ENCODE results near the gene HIF1A. TPM values are rescaled to one million over a fixed set of nuclear protein-coding genes. Genes with fewer than 3 reads are reported as not detected.
A peak's percentile ranks its signal among the peaks of the same experiment; 100 is the strongest.
"Not testable (repeated sequence)": the region's sequence is repeated elsewhere in the genome, so short reads cannot be mapped to it uniquely, and the experiment has no call there.

Gene HIF1A
- 100 to 1,000 TPM; 109 to 152 (median 125) TPM for polyA plus RNA-seq (ENCODE audit: low read depth in 6 of 6)

- peaks cover 0 to 8% (median 0%) of the 10 kb centered on the region in 3 donors for H3K27me3 Mint-ChIP-seq
- ATAC-seq (ENCODE audit: low read depth in 2 of 2) (peak; percentile 92), DNase-seq (peak; percentile 95)
- H3K36me3 Mint-ChIP-seq = peaks cover 11% of the 10 kb centered on the region in 2 donors
- H3K4me1 Mint-ChIP-seq = peaks cover 25 to 45% (median 43%) of the 10 kb centered on the region in 3 donors
- peak within 1 kb of the TSS; percentile 92 to 99 (median 98) for H3K27ac Mint-ChIP-seq
- H3K9me3 Mint-ChIP-seq = peaks cover 0 to 11% (median 6%) of the 10 kb centered on the region in 7 donors
- H3K4me3 Mint-ChIP-seq = peak within 1 kb of the TSS; percentile 94 to 100 (median 97)
Measured at GRCh38 chr14:61694830-61695694, at the start of gene HIF1A. TSS of gene HIF1A (plus strand) at chr14:61695513. CDS start at chr14:61695805, 292 bp downstream.

GRCh38 chr14:61646366-61647116, 48.8 kb upstream of the HIF1A start:
- Mint-ChIP-seq H3K27me3 (no peaks in the 10 kb centered on the region), H3K27ac (no peak overlapping the region), H3K9me3 (no peaks in the 10 kb centered on the region), H3K4me1 (peaks cover 30 to 33% (median 30%) of the 10 kb centered on the region in 3 donors), H3K36me3 (no peaks in the 10 kb centered on the region), H3K4me3 (no peak overlapping the region)
- DNase-seq = no peak
- no peak for ATAC-seq (ENCODE audit: low read depth in 2 of 2)

- Mint-ChIP-seq H3K9me3 (no peaks in the 10 kb centered on the region), H3K27ac (no peak overlapping the region), H3K4me3 (no peak overlapping the region)
Measured at GRCh38 chr14:61647704-61648103, 47.6 kb upstream of the HIF1A start.

GRCh38 chr14:61648377-61648776, 46.9 kb upstream of the HIF1A start:
- no peak for DNase-seq
- H3K36me3 Mint-ChIP-seq = no peaks in the 10 kb centered on the region
- H3K27ac Mint-ChIP-seq = peak overlapping the region in 1 of 6 donors; percentile 32
- peaks cover 14 to 23% (median 20%) of the 10 kb centered on the region in 3 donors for H3K4me1 Mint-ChIP-seq
- H3K27me3 Mint-ChIP-seq = no peaks in the 10 kb centered on the region
- no peaks in the 10 kb centered on the region for H3K9me3 Mint-ChIP-seq
- no peak overlapping the region for H3K4me3 Mint-ChIP-seq
- ATAC-seq (ENCODE audit: low read depth in 2 of 2) = no peak

More at GRCh38 chr14:61647704-61648103, 47.6 kb upstream of the HIF1A start:
- ATAC-seq (ENCODE audit: low read depth in 2 of 2) (no peak), DNase-seq (no peak)
- H3K4me1 Mint-ChIP-seq = peaks cover 20 to 27% (median 23%) of the 10 kb centered on the region in 3 donors
- no peaks in the 10 kb centered on the region for H3K27me3 Mint-ChIP-seq
- no peaks in the 10 kb centered on the region for H3K36me3 Mint-ChIP-seq

GRCh38 chr14:61649283-61649682, 46.0 kb upstream of the HIF1A start:
- ATAC-seq (ENCODE audit: low read depth in 2 of 2) (no peak), DNase-seq (no peak)
- Mint-ChIP-seq H3K36me3 (no peaks in the 10 kb centered on the region), H3K4me3 (no peak overlapping the region), H3K27me3 (no peaks in the 10 kb centered on the region), H3K4me1 (peaks cover 6 to 23% (median 18%) of the 10 kb centered on the region in 3 donors), H3K9me3 (no peaks in the 10 kb centered on the region), H3K27ac (no peak overlapping the region)

GRCh38 chr14:61651355-61651754, 44.0 kb upstream of the HIF1A start:
- no peaks in the 10 kb centered on the region for H3K27me3 Mint-ChIP-seq

GRCh38 chr14:61652526-61653262, 42.6 kb upstream of the HIF1A start:
- Mint-ChIP-seq H3K27ac (peak overlapping the region in 2 of 6 donors; percentile 3 to 83), H3K4me1 (peaks cover 0 to 18% (median 11%) of the 10 kb centered on the region in 3 donors), H3K27me3 (no peaks in the 10 kb centered on the region), H3K4me3 (no peak overlapping the region), H3K9me3 (no peaks in the 10 kb centered on the region), H3K36me3 (no peaks in the 10 kb centered on the region)
- DNase-seq (no peak), ATAC-seq (ENCODE audit: low read depth in 2 of 2) (no peak)

More at GRCh38 chr14:61651355-61651754, 44.0 kb upstream of the HIF1A start:
- no peak overlapping the region for H3K27ac Mint-ChIP-seq
- H3K36me3 Mint-ChIP-seq = no peaks in the 10 kb centered on the region
- no peak overlapping the region for H3K4me3 Mint-ChIP-seq
- no peaks in the 10 kb centered on the region for H3K9me3 Mint-ChIP-seq
- H3K4me1 Mint-ChIP-seq = peaks cover 0 to 18% (median 11%) of the 10 kb centered on the region in 3 donors
- no peak for DNase-seq
- no peak for ATAC-seq (ENCODE audit: low read depth in 2 of 2)

GRCh38 chr14:61653507-61653906, 41.8 kb upstream of the HIF1A start:
- Mint-ChIP-seq H3K27me3 (no peaks in the 10 kb centered on the region), H3K4me3 (no peak overlapping the region), H3K4me1 (peaks cover 0 to 18% (median 11%) of the 10 kb centered on the region in 3 donors), H3K27ac (peak overlapping the region in 1 of 6 donors; percentile 83), H3K9me3 (no peaks in the 10 kb centered on the region), H3K36me3 (no peaks in the 10 kb centered on the region)
- no peak for ATAC-seq (ENCODE audit: low read depth in 2 of 2)
- DNase-seq = no peak

GRCh38 chr14:61654026-61654425, 41.3 kb upstream of the HIF1A start:
- peak overlapping the region in 1 of 6 donors; percentile 47 for H3K27ac Mint-ChIP-seq

GRCh38 chr14:61655777-61656176, 39.5 kb upstream of the HIF1A start:
- Mint-ChIP-seq H3K4me3 (no peak overlapping the region), H3K36me3 (no peaks in the 10 kb centered on the region), H3K4me1 (peaks cover 0 to 30% (median 21%) of the 10 kb centered on the region in 3 donors), H3K27me3 (no peaks in the 10 kb centered on the region), H3K27ac (no peak overlapping the region), H3K9me3 (no peaks in the 10 kb centered on the region)
- ATAC-seq (ENCODE audit: low read depth in 2 of 2) = no peak
- no peak for DNase-seq

More at GRCh38 chr14:61654026-61654425, 41.3 kb upstream of the HIF1A start:
- no peaks in the 10 kb centered on the region for H3K9me3 Mint-ChIP-seq
- no peaks in the 10 kb centered on the region for H3K27me3 Mint-ChIP-seq
- DNase-seq (no peak), ATAC-seq (ENCODE audit: low read depth in 2 of 2) (no peak)
- no peaks in the 10 kb centered on the region for H3K36me3 Mint-ChIP-seq
- H3K4me1 Mint-ChIP-seq = peaks cover 0 to 18% (median 11%) of the 10 kb centered on the region in 3 donors
- H3K4me3 Mint-ChIP-seq = no peak overlapping the region

- Mint-ChIP-seq H3K9me3 (no peaks in the 10 kb centered on the region), H3K27ac (peak overlapping the region in 2 of 6 donors; percentile 31 to 56), H3K4me1 (peaks cover 1 to 35% (median 26%) of the 10 kb centered on the region in 3 donors), H3K4me3 (no peak overlapping the region), H3K27me3 (no peaks in the 10 kb centered on the region), H3K36me3 (no peaks in the 10 kb centered on the region)
- DNase-seq (no peak), ATAC-seq (ENCODE audit: low read depth in 2 of 2) (no peak)
Measured at GRCh38 chr14:61656341-61656740, 39.0 kb upstream of the HIF1A start.

GRCh38 chr14:61658111-61658510, 37.2 kb upstream of the HIF1A start:
- not testable (repeated sequence) for H3K4me3 Mint-ChIP-seq; H3K9me3 Mint-ChIP-seq; H3K36me3 Mint-ChIP-seq; ATAC-seq (ENCODE audit: low read depth in 2 of 2); H3K27me3 Mint-ChIP-seq; H3K27ac Mint-ChIP-seq; DNase-seq
- H3K4me1 Mint-ChIP-seq = peaks cover 16 to 48% (median 39%) of the 10 kb centered on the region in 3 donors

- no peak for DNase-seq
- Mint-ChIP-seq H3K4me3 (no peak overlapping the region), H3K4me1 (peaks cover 24 to 47% (median 44%) of the 10 kb centered on the region in 3 donors)
Measured at GRCh38 chr14:61659582-61659981, 35.7 kb upstream of the HIF1A start.

More at GRCh38 chr14:61659582-61659981, 35.7 kb upstream of the HIF1A start:
- no peak for ATAC-seq (ENCODE audit: low read depth in 2 of 2)
- Mint-ChIP-seq H3K27me3 (no peaks in the 10 kb centered on the region), H3K9me3 (peaks cover 0 to 2% (median 0%) of the 10 kb centered on the region in 7 donors), H3K36me3 (no peaks in the 10 kb centered on the region), H3K27ac (no peak overlapping the region)
